ENCODE data around the gene TMEM30A.

The TMEM30A gene

DNA sequence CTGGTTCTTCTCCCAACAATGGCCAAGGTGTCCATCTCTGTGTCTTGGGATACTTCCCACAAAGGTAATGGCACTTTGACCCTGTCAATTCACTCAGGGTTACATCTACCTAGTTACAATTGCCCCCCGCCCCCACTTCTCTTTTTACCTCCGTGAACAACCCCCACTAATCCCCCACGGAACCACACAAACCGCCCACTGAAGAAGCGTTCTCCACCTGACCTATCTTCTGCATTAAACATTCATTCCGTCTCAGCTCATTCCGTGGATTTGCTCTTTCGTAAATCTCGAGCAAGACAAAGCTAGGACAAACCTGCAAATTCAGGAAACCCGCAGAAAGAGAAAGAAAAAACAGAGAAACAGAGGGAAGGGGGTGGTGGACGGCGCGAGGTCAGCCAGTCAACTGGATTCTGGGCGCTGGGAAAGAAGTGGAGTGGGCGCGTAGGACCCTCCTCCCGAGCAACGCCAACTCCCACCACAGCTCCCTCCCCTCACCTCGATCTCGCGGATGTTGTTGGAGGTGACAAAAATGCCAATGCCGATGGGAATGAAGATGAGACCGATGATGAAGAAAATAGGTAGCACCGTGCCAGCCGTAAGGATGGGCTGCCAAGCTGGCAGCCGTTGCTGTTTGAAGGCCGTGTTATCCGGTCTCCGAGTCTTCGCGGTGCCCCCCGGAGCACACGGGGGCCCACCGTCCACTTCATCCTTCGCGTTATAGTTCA is 523 bp downstream of the TMEM30A start:
- H3K4me1 Mint-ChIP-seq (ENCODE audit: low read depth), result peaks cover 41% of the 10 kb centered on the region
- H3K36me3 Mint-ChIP-seq (ENCODE audit: low read depth), result peaks cover 7% of the 10 kb centered on the region
- H3K4me3 Mint-ChIP-seq, result no peak overlapping the region
- no peaks in the 10 kb centered on the region for H3K27me3 Mint-ChIP-seq (ENCODE audit: low read depth)
- DNase-seq (ENCODE audit: low spot score), result no peak
- H3K9me3 Mint-ChIP-seq, result no peaks in the 10 kb centered on the region
- no peak overlapping the region for H3K27ac Mint-ChIP-seq

DNA sequence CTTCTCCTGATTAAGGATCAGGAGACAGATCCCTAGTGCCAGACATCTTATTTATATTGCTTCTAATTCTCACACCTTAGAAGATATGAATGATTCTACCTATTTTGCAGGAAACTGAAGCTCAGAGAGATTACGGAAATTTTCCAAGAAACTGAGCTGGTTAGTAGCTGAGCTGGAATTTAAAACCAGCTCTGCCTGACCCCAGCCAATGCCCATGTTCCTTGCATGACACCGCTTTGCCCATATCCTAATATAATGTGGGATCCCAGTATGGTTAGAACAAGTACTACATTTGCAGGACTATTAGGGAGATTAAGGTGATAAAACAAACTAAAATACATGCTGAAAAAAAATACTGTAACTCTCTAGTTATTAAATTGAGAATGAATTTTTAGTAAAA is 1.9 kb downstream of the TMEM30A start:
- Mint-ChIP-seq H3K27ac (peak overlapping the region; percentile 59), H3K4me3 (no peak overlapping the region), H3K4me1 (ENCODE audit: low read depth) (peaks cover 44% of the 10 kb centered on the region), H3K36me3 (ENCODE audit: low read depth) (peaks cover 13% of the 10 kb centered on the region), H3K9me3 (no peaks in the 10 kb centered on the region), H3K27me3 (ENCODE audit: low read depth) (no peaks in the 10 kb centered on the region)
- no peak for DNase-seq (ENCODE audit: low spot score)

- DNase-seq (ENCODE audit: low spot score), result no peak
- Mint-ChIP-seq H3K36me3 (ENCODE audit: low read depth) (peaks cover 17% of the 10 kb centered on the region), H3K27ac (no peak overlapping the region), H3K9me3 (no peaks in the 10 kb centered on the region), H3K4me1 (ENCODE audit: low read depth) (peaks cover 37% of the 10 kb centered on the region), H3K27me3 (ENCODE audit: low read depth) (no peaks in the 10 kb centered on the region), H3K4me3 (peak overlapping the region; percentile 67)
Measured at GRCh38 chr6:75281653-75282052, 2.9 kb downstream of the TMEM30A start.

DNA sequence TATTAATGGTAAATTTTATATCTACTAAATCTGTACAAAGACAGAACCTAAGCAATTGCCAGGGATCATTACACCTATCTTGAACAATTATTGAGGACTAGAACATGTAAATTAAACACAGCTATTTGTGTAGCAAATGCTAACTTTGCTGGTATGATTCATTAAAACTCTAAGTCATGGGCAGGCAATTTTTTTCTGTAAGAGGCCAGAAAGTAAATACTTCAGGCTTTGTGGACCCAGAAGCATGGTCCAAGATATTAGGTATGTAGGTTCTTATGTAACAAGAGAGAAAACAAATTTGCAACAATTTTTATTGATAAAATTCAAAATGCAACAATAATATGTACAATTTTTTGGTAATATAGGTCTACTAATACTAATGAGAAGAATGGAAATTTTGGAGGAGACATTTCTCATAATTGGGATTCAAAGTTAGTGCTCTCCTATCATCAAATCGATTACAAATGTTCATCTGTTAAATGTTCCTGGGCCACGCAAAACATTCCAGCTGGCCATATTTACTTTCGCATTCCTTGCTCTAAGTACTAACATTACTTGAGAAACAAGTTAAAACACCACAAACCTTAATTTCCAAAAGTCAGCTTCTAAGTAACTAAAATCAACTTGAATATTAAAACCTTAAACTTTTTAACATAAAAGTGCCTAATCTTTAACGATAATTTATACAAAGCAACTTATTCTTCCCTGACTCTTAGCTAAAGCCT is 4.3 kb downstream of the TMEM30A start:
- Mint-ChIP-seq H3K36me3 (ENCODE audit: low read depth) (peaks cover 29% of the 10 kb centered on the region), H3K4me1 (ENCODE audit: low read depth) (peaks cover 41% of the 10 kb centered on the region), H3K27me3 (ENCODE audit: low read depth) (no peaks in the 10 kb centered on the region), H3K4me3 (peak overlapping the region; percentile 35), H3K9me3 (no peaks in the 10 kb centered on the region), H3K27ac (no peak overlapping the region)
- no peak for DNase-seq (ENCODE audit: low spot score)

- Mint-ChIP-seq H3K36me3 (ENCODE audit: low read depth) (peaks cover 35% of the 10 kb centered on the region), H3K27me3 (ENCODE audit: low read depth) (no peaks in the 10 kb centered on the region), H3K27ac (no peak overlapping the region), H3K4me3 (peak overlapping the region; percentile 44), H3K9me3 (no peaks in the 10 kb centered on the region), H3K4me1 (ENCODE audit: low read depth) (peaks cover 45% of the 10 kb centered on the region)
- DNase-seq (ENCODE audit: low spot score), result no peak
Measured at GRCh38 chr6:75279418-75279817, 5.2 kb downstream of the TMEM30A start.

DNA sequence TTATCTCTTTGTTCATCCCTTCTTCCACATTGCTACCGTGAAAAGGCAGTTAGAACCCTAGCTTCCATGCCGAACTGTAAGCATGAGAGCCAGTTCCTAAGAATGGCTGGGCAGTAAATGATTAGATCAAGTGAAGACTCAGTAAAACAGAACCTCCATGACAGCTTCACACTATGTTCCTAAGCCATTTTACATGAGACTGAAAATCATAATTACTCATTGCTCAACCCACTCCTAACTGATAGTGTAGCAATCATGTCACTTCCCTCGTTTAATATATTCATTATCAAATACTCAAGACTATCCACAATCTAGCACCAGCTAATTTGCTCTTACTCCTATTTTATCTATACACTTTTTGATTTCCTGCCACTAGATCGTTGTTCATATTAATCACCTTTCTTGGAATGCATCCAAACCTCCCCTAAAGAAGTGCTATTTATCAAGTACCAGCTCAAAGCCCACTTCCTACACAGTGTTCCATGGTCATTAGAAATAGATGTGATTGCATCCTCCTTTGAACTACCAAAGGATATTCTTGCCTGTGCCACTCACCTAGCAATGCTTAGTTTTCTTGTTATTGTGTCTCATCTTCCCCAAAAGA is 6.0 kb downstream of the TMEM30A start:
- Mint-ChIP-seq H3K27me3 (ENCODE audit: low read depth) (no peaks in the 10 kb centered on the region), H3K36me3 (ENCODE audit: low read depth) (peaks cover 43% of the 10 kb centered on the region), H3K4me3 (peak overlapping the region; percentile 5), H3K27ac (peak overlapping the region; percentile 3), H3K9me3 (no peaks in the 10 kb centered on the region), H3K4me1 (ENCODE audit: low read depth) (peaks cover 52% of the 10 kb centered on the region)
- DNase-seq (ENCODE audit: low spot score), result no peak

DNA sequence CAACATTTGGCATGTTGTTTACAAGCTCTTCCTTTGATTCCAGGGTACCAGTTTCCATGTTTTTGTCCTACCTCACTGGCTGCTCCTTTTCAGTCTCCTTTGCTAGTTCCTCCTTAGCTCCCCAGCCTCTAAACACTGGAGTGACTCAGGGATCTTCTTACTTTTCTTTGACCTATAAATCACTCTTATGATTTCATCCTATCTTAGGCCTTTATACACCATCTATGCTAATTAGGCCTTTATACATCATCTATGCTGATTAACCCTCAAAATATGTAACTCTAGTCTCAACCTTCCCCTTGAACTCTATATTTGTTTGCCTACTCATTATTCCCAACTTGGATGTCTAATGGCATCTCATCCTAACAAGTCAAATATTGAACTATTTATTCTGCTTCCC is 9.5 kb downstream of the TMEM30A start:
- peaks cover 67% of the 10 kb centered on the region for H3K36me3 Mint-ChIP-seq (ENCODE audit: low read depth)
- H3K27me3 Mint-ChIP-seq (ENCODE audit: low read depth), result no peaks in the 10 kb centered on the region
- peak overlapping the region; percentile 42 for H3K27ac Mint-ChIP-seq
- no peak overlapping the region for H3K4me3 Mint-ChIP-seq
- H3K9me3 Mint-ChIP-seq, result no peaks in the 10 kb centered on the region
- H3K4me1 Mint-ChIP-seq (ENCODE audit: low read depth), result peaks cover 51% of the 10 kb centered on the region
- no peak for DNase-seq (ENCODE audit: low spot score)

DNA sequence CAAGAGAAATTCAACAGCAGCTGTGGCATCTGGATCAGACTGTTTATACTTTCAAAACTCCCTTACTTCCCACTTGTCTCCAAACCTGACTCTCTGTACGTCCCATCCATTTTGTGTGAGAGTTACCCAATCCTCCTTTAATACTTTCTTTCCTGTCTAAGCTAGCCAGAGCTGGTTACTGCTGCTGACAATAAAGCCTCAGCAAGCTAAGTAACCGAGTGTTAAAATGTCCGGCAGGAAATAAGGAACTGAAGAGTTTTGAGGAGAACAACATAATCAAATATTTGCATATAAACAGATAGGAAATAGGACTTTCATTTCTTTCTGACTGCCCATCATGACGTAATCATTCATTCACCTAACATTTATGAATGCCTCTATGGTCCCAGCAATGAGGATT is 11.6 kb downstream of the TMEM30A start:
- no peaks in the 10 kb centered on the region for H3K27me3 Mint-ChIP-seq (ENCODE audit: low read depth)
- peaks cover 39% of the 10 kb centered on the region for H3K4me1 Mint-ChIP-seq (ENCODE audit: low read depth)
- no peaks in the 10 kb centered on the region for H3K9me3 Mint-ChIP-seq
- no peak overlapping the region for H3K4me3 Mint-ChIP-seq
- no peak overlapping the region for H3K27ac Mint-ChIP-seq
- DNase-seq (ENCODE audit: low spot score), result no peak
- peaks cover 61% of the 10 kb centered on the region for H3K36me3 Mint-ChIP-seq (ENCODE audit: low read depth)

GRCh38 chr6:75272145-75272840 is 12.3 kb downstream of the TMEM30A start:
- Mint-ChIP-seq H3K27me3 (ENCODE audit: low read depth) (no peaks in the 10 kb centered on the region), H3K4me3 (no peak overlapping the region), H3K27ac (peak overlapping the region; percentile 9), H3K36me3 (ENCODE audit: low read depth) (peaks cover 61% of the 10 kb centered on the region), H3K9me3 (no peaks in the 10 kb centered on the region), H3K4me1 (ENCODE audit: low read depth) (peaks cover 43% of the 10 kb centered on the region)
- no peak for DNase-seq (ENCODE audit: low spot score)

DNA sequence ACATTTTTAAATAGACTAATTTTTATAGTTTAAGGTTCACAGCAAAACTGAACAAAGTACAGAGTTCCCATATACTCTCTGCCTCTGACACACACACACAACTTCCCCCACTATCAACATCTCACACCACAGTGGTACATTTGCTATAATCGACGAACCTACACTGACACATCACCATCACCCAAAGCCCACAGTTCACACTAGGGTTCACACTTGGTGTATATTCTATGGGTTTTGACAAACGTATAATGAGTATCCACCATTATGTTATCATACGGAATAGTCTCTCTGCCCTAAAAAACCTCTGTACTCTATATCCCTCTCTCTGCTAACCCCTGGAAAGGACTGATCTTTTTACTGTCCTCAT is 15.6 kb downstream of the TMEM30A start:
- H3K4me3 Mint-ChIP-seq, result no peak overlapping the region
- H3K9me3 Mint-ChIP-seq, result no peaks in the 10 kb centered on the region
- peaks cover 34% of the 10 kb centered on the region for H3K36me3 Mint-ChIP-seq (ENCODE audit: low read depth)
- no peak overlapping the region for H3K27ac Mint-ChIP-seq
- no peak for DNase-seq (ENCODE audit: low spot score)
- H3K4me1 Mint-ChIP-seq (ENCODE audit: low read depth), result peaks cover 22% of the 10 kb centered on the region
- no peaks in the 10 kb centered on the region for H3K27me3 Mint-ChIP-seq (ENCODE audit: low read depth)

DNA sequence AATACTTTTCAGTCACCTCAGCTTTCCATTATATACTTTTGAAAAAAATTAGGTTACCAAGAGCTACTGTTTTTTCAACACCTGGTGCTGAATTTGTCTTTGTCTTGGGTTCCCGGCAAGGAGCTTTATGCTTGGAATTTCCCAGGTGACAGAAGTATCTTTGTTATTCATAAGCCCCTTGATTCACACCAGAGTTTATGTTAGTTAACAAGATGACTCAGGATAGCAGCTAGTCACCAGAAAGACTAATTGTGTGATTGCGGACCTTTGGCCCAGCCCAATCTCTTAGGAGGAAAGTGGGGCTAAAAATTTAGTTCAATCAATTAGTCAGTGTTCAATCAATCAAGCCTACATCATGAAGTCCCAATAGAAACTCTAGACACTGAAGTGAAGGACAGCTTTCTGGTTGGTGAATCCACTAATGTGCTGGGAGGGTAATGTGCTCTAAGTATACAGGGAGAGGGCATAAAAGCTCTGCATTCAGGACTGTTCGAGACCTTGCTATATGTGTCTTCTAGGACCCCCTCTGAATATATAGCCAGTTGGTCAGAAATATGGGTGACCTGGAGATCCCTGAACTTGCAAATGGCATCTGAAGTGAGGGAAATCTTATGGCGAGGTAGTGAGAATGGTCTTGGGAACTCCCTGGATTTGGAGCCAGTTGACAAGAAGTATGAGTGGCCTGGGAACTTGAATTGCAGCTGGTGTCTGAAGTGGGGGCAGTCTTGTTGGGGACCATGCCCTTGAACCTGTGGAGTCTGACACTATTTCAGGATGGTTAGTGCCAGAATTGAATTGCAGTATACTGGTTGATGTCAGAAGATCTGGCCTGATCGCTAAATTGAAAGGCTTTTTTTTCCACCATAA is 16.2 kb downstream of the TMEM30A start:
- Mint-ChIP-seq H3K4me1 (ENCODE audit: low read depth) (peaks cover 19% of the 10 kb centered on the region), H3K36me3 (ENCODE audit: low read depth) (peaks cover 30% of the 10 kb centered on the region), H3K9me3 (no peaks in the 10 kb centered on the region), H3K4me3 (no peak overlapping the region), H3K27me3 (ENCODE audit: low read depth) (no peaks in the 10 kb centered on the region), H3K27ac (peak overlapping the region; percentile 55)
- no peak for DNase-seq (ENCODE audit: low spot score)

DNA sequence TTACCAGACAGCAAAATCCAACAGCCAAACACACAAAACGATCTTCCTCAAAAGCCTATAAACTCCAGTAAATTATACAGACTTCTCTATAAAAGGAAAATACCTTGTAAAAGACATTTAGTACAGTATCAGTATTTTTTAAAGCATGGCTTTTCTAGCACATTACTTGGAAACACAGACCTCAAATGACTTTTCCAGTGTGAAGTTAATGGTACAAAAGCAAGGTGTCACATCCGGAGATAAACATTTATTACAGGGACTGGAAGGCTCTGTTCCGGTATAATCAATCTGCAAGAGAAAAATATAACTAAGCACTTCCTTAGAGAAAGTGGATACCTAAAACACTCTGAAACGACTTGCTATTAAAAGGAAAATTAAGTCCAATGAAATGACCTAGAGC is 17.1 kb downstream of the TMEM30A start:
- H3K9me3 Mint-ChIP-seq, result no peaks in the 10 kb centered on the region
- no peak overlapping the region for H3K27ac Mint-ChIP-seq
- H3K27me3 Mint-ChIP-seq (ENCODE audit: low read depth), result no peaks in the 10 kb centered on the region
- peaks cover 20% of the 10 kb centered on the region for H3K4me1 Mint-ChIP-seq (ENCODE audit: low read depth)
- no peak overlapping the region for H3K4me3 Mint-ChIP-seq
- DNase-seq (ENCODE audit: low spot score), result no peak
- H3K36me3 Mint-ChIP-seq (ENCODE audit: low read depth), result peaks cover 28% of the 10 kb centered on the region

- H3K27me3 Mint-ChIP-seq (ENCODE audit: low read depth), result no peaks in the 10 kb centered on the region
- peaks cover 22% of the 10 kb centered on the region for H3K36me3 Mint-ChIP-seq (ENCODE audit: low read depth)
- no peak overlapping the region for H3K27ac Mint-ChIP-seq
- no peak overlapping the region for H3K4me3 Mint-ChIP-seq
- no peaks in the 10 kb centered on the region for H3K9me3 Mint-ChIP-seq
- peaks cover 16% of the 10 kb centered on the region for H3K4me1 Mint-ChIP-seq (ENCODE audit: low read depth)
- DNase-seq (ENCODE audit: low spot score), result no peak
Measured at GRCh38 chr6:75266716-75267291, 17.8 kb downstream of the TMEM30A start.

All from T-helper 2 cell treated with Interferon-gamma antibody and Interleukin-4, amounts not matched to agents 5 μg/mL and 100 μg/mL, for 36 hours (primary cell).